A549 (cell line): Measurements from ENCODE around the gene BBLN. TPM values are rescaled to one million over a fixed set of nuclear protein-coding genes. Genes with fewer than 3 reads are reported as not detected.

Experiments
- ATAC-seq, 2 experiments: fragments of 200-7000 bp in 1 of 2; fragments of >200 bp in 1 of 2; cut with Nextera tagmentation in 1 of 2; cut with Tn5 transposase in 1 of 2; 3 replicates each; pipeline versions ENCODE4 v1.8.0 to v1.9.1; 2018 to 2020; ENCODE audit warnings: mild to moderate bottlenecking in 1 of 2, moderate library complexity in 1 of 2
- CTCF ChIA-PET: fragments of 300-600 bp; sonication (Branson Sonifier 250); formaldehyde crosslinking; extraction: SDS; loops from one replicate; lab custom pipeline; 2021; ENCODE audit warnings: antibody characterized with exemption, inconsistent platforms; lab: Yijun Ruan, JAX
- POLR2A ChIA-PET: fragments of 350-600 bp; formaldehyde crosslinking; extraction: SDS; loops from one replicate; lab custom pipeline; 2021; ENCODE audit warnings: antibody characterized with exemption, inconsistent platforms; lab: Yijun Ruan, JAX
- DNase-seq, 2 experiments: peaks; one replicate each; pipeline versions ENCODE4 v3.0.0 to v3.0.0-alpha.2; 2011 to 2016; ENCODE audit warnings: low read depth in 1 of 2, low spot score in 1 of 2
- FAIRE-seq: peaks from 2 replicates; lab custom pipeline; 2011; peaks lifted over from hg19 to GRCh38; lab: Jason Lieb, UNC
- H3K27ac ChIP-seq, 2 experiments: fragments of >200 bp; sonication (Bioruptor Twin); formaldehyde crosslinking; 3 replicates each; pipeline ENCODE4 v1.5.1; 2016 to 2017
- H3K4me1 ChIP-seq: fragments of >200 bp; sonication (Bioruptor Twin); formaldehyde crosslinking; 3 replicates; pipeline ENCODE4 v1.6.1; 2016
- H3K4me2 ChIP-seq: fragments of >200 bp; sonication (Bioruptor Twin); formaldehyde crosslinking; 3 replicates; pipeline ENCODE4 v1.6.1; 2016
- H3K4me3 ChIP-seq: fragments of >200 bp; sonication (Bioruptor Twin); formaldehyde crosslinking; 3 replicates; pipeline ENCODE4 v1.5.1; 2016
- H3K9me3 ChIP-seq: fragments of >200 bp; sonication (Bioruptor Twin); formaldehyde crosslinking; 3 replicates; pipeline ENCODE4 v1.6.1; 2016
- BCL3 ChIP-seq: fragments of >200 bp; sonication (Bioruptor Twin); formaldehyde crosslinking; IDR thresholded peaks from 3 replicates; pipeline ENCODE4 v1.6.1; 2016
- BHLHE40 ChIP-seq: IDR thresholded peaks from 2 replicates; pipeline ENCODE4 v1.6.1; 2012; ENCODE audit warnings: low read depth, low read length, inconsistent platforms
- CHD2 ChIP-seq: fragments of 150-350 bp; IDR thresholded peaks from 2 replicates; pipeline ENCODE4 v1.6.1; 2014; ENCODE audit warnings: low read length; ENCODE audit not compliant: partially characterized antibody
- E2F6 ChIP-seq: IDR thresholded peaks from 2 replicates; pipeline ENCODE4 v1.6.1; 2012; ENCODE audit warnings: low read depth, borderline replicate concordance
- EHF ChIP-seq: fragments of 250-450 bp; sonication (Bioruptor Pico); IDR thresholded peaks from 2 replicates; pipeline ENCODE4 v1.5.0; 2020; ENCODE audit warnings: mild to moderate bottlenecking
- ELK1 ChIP-seq: fragments of 150-350 bp; IDR thresholded peaks from 2 replicates; pipeline ENCODE4 v1.6.1; 2014; ENCODE audit warnings: low read depth, mild to moderate bottlenecking, low read length
- ESRRA ChIP-seq: fragments of 150-350 bp; IDR thresholded peaks from 2 replicates; pipeline ENCODE4 v1.6.1; 2014; ENCODE audit warnings: mild to moderate bottlenecking, low read length, borderline replicate concordance
- FOSB ChIP-seq: fragments of 250-450 bp; sonication (Bioruptor Pico); IDR thresholded peaks from 2 replicates; pipeline ENCODE4 v1.5.0; 2020; ENCODE audit warnings: mild to moderate bottlenecking, moderate library complexity
- FOSL2 ChIP-seq, 2 experiments: fragments of 450-650 bp in 1 of 2; fragments of >200 bp in 1 of 2; sonication (Bioruptor Twin) in 1 of 2; formaldehyde crosslinking; IDR thresholded peaks; 2 replicates each; pipeline versions ENCODE4 v1.5.0 to v1.6.1; 2016 to 2020; ENCODE audit warnings: mild to moderate bottlenecking in 1 of 2, moderate library complexity in 1 of 2
- HES2 ChIP-seq: fragments of >200 bp; sonication (Bioruptor Twin); formaldehyde crosslinking; IDR thresholded peaks from 2 replicates; pipeline ENCODE4 v1.6.1; 2016
- HEYL ChIP-seq: fragments of 250-450 bp; sonication (Bioruptor Pico); IDR thresholded peaks from 2 replicates; pipeline ENCODE4 v1.8.0; 2021; ENCODE audit warnings: mild to moderate bottlenecking, moderate library complexity
- HMGXB4 ChIP-seq: fragments of 250-450 bp; sonication (Bioruptor Pico); IDR thresholded peaks from 2 replicates; pipeline ENCODE4 v1.5.0; 2021; ENCODE audit warnings: mild to moderate bottlenecking, moderate library complexity, borderline replicate concordance
- HOXA7 ChIP-seq: fragments of 250-450 bp; sonication (Bioruptor Pico); IDR thresholded peaks from 2 replicates; pipeline ENCODE4 v1.5.0; 2020; ENCODE audit warnings: mild to moderate bottlenecking, moderate library complexity
- JUN ChIP-seq, 2 experiments: fragments of >200 bp; sonication (Bioruptor Twin); formaldehyde crosslinking; IDR thresholded peaks; 2 replicates in 1 of 2; 3 replicates in 1 of 2; pipeline ENCODE4 v1.6.1; 2016 to 2017
- KDM5A ChIP-seq: fragments of 200-600 bp; sonication (generic); IDR thresholded peaks from 2 replicates; pipeline ENCODE4 v1.6.1; 2016; ENCODE audit warnings: antibody characterized with exemption, mild to moderate bottlenecking
- MAFK ChIP-seq: fragments of 450-650 bp; IDR thresholded peaks from 2 replicates; pipeline ENCODE4 v1.6.1; 2014; ENCODE audit not compliant: partially characterized antibody
- MAX ChIP-seq: IDR thresholded peaks from 2 replicates; pipeline ENCODE4 v1.6.1; 2012
- MAZ ChIP-seq: fragments of 150-350 bp; IDR thresholded peaks from 2 replicates; pipeline ENCODE4 v1.6.1; 2014; ENCODE audit warnings: antibody characterized with exemption, low read depth, low read length, borderline replicate concordance
- NFE2L2 ChIP-seq: fragments of 150-350 bp; conservative IDR thresholded peaks from 2 replicates; pipeline ENCODE4 v1.6.1; 2014; ENCODE audit warnings: low read length
- NPAS2 ChIP-seq: fragments of 250-450 bp; sonication (Bioruptor Pico); IDR thresholded peaks from 2 replicates; pipeline ENCODE4 v1.8.0; 2022; ENCODE audit warnings: mild to moderate bottlenecking, moderate library complexity, borderline replicate concordance
- PBX3 ChIP-seq: IDR thresholded peaks from 2 replicates; pipeline ENCODE4 v1.6.1; 2012
- PHF8 ChIP-seq: fragments of 200-600 bp; sonication (generic); IDR thresholded peaks from 2 replicates; pipeline ENCODE4 v1.6.1; 2016; ENCODE audit warnings: low read depth, mild to moderate bottlenecking, antibody characterized with exemption, moderate library complexity, borderline replicate concordance
- POLR2A ChIP-seq: IDR thresholded peaks from 2 replicates; pipeline ENCODE4 v1.6.1; 2012; ENCODE audit warnings: mild to moderate bottlenecking, low read length
- RAD21 ChIP-seq, 2 experiments: fragments of >200 bp in 1 of 2; sonication (Bioruptor Twin) in 1 of 2; formaldehyde crosslinking in 1 of 2; IDR thresholded peaks in 1 of 2; conservative IDR thresholded peaks in 1 of 2; 2 replicates in 1 of 2; 3 replicates in 1 of 2; pipeline ENCODE4 v1.6.1; 2012 to 2018; ENCODE audit warnings: inconsistent platforms in 1 of 2
- RARB ChIP-seq: fragments of 250-450 bp; sonication (Bioruptor Pico); IDR thresholded peaks from 2 replicates; pipeline ENCODE4 v1.8.0; 2021; ENCODE audit warnings: mild to moderate bottlenecking, moderate library complexity
- RCOR1 ChIP-seq: fragments of 150-350 bp; IDR thresholded peaks from 2 replicates; pipeline ENCODE4 v1.6.1; 2014; ENCODE audit warnings: antibody characterized with exemption, low read length, low read depth
- RFX5 ChIP-seq: fragments of 450-650 bp; IDR thresholded peaks from 2 replicates; pipeline ENCODE4 v1.7.1; 2014; ENCODE audit warnings: antibody characterized with exemption, mild to moderate bottlenecking, moderate library complexity
- RNF2 ChIP-seq: fragments of 200-600 bp; sonication (generic); IDR thresholded peaks from 2 replicates; pipeline ENCODE4 v1.6.1; 2016; ENCODE audit warnings: low read depth, mild to moderate bottlenecking, antibody characterized with exemption, moderate library complexity, borderline replicate concordance
- SMC3 ChIP-seq: fragments of >200 bp; sonication (Bioruptor Twin); formaldehyde crosslinking; IDR thresholded peaks from 3 replicates; pipeline ENCODE4 v1.6.1; 2018; ENCODE audit warnings: inconsistent platforms
- SREBF2 ChIP-seq: fragments of 450-650 bp; IDR thresholded peaks from 2 replicates; pipeline ENCODE4 v1.6.1; 2014; ENCODE audit warnings: mild to moderate bottlenecking, moderate library complexity
- TFCP2L1 ChIP-seq: fragments of 250-450 bp; sonication (Bioruptor Pico); IDR thresholded peaks from 2 replicates; pipeline ENCODE4 v1.5.0; 2021; ENCODE audit warnings: mild to moderate bottlenecking
- USF2 ChIP-seq: fragments of 450-650 bp; IDR thresholded peaks from 2 replicates; pipeline ENCODE4 v1.6.1; 2014; ENCODE audit warnings: antibody characterized with exemption
- ZSCAN20 ChIP-seq: fragments of 250-450 bp; sonication (Bioruptor Pico); IDR thresholded peaks from 2 replicates; pipeline ENCODE4 v1.8.0; 2022; ENCODE audit warnings: mild to moderate bottlenecking, moderate library complexity
- WGBS: methylation state at CpG from one replicate; pipeline ENCODE4 v1.1.6; 2017; ENCODE audit errors: missing lambda C conversion rate; 5-methylcytosine and 5-hydroxymethylcytosine counted together
- polyA plus RNA-seq, 4 experiments: library from polyadenylated mRNA; depleted of rRNA in 3 of 4; stranded (reverse); fragments of >200 nt; fragmentation: RNase III in 1 of 4; extraction: RNeasy Plus Mini Kit Qiagen cat#74134 plus additional on column Dnase treatment in 1 of 4; gene quantifications; 2 replicates in 3 of 4; 3 replicates in 1 of 4; pipeline ENCODE4 v1.2.3, GENCODE V29; 2011 to 2017

Gene BBLN
- polyA plus RNA-seq, 2 of the 4 experiments (the other 2 are of a cell fraction): 23.8 to 28.1 TPM

- ChIA-PET POLR2A (interaction anchor here (0.6 to 1.3 kb wide), 4 partner anchors 8 to 75 kb away, joined by 3 to 6 read pairs (median 4); no protein-coding TSS in a partner anchor), CTCF (interaction anchor here (0.6 to 9.3 kb wide), 12 partner anchors 9 to 1526 kb away, joined by 3 to 82 read pairs (median 4); partner anchors contain the start of gene CIZ1)
- WGBS: 2% methylated on average over 29 of the region's 67 CpGs
- Histone ChIP-seq H3K4me1 (peaks cover 61% of the 10 kb centered on the region), H3K27ac (peak overlapping the region; percentile 95 to 99), H3K4me2 (peak overlapping the region; percentile 86), H3K4me3 (peak overlapping the region; percentile 96), H3K9me3 (no peaks in the 10 kb centered on the region)
- DNase-seq (peak; percentile 63 to 79), ATAC-seq (peak; percentile 74 to 80), FAIRE-seq (no peak)
- TF ChIP-seq HES2 (no peak), MAZ (no peak), ZSCAN20 (CRISPR knock-in tag) (no peak), HEYL (CRISPR knock-in tag) (no peak), JUN (IDR thresholded peaks at IDR 0.05) (peak; percentile 25 to 60; a peak in 2 of 5 replicates), EHF (no peak), PBX3 (no peak; the same call in 1 of the 2 replicates), MAX (peak; percentile 84), NPAS2 (CRISPR knock-in tag) (no peak), ELK1 (no peak), BHLHE40 (no peak), CHD2 (no peak), RAD21 (conservative IDR thresholded peaks at IDR 0.05 in 1 of 2, IDR thresholded peaks at IDR 0.05 in 1 of 2) (0 out of 5 replicates have a peak, but pooled peaks of 1 of the 2 experiments have one; percentile 10), SMC3 (no peak; the same call in 2 of the 3 replicates), HMGXB4 (CRISPR knock-in tag) (no peak), ESRRA (no peak), MAFK (no peak), SREBF2 (no peak), RFX5 (no peak), FOSL2 (IDR thresholded peaks at IDR 0.05) (no peak), FOSL2 (CRISPR knock-in tag; IDR thresholded peaks at IDR 0.05) (peak; percentile 58), RNF2 (no peak), RCOR1 (no peak), RARB (CRISPR knock-in tag) (no peak), HOXA7 (CRISPR knock-in tag) (no peak), PHF8 (no peak), E2F6 (peak; percentile 81), FOSB (no peak), USF2 (no peak), POLR2A (peak; percentile 60), NFE2L2 (no peak), TFCP2L1 (CRISPR knock-in tag) (no peak), KDM5A (no peak), BCL3 (no peak)
Measured at GRCh38 chr9:128203707-128204551, 43.9 kb downstream of the BBLN start.
